ENCODE data around the gene NOS3.
"Not testable (repeated sequence)": the region's sequence is repeated elsewhere in the genome, so short reads cannot be mapped to it uniquely, and the experiment has no call there.

NOS3 gene

DNA sequence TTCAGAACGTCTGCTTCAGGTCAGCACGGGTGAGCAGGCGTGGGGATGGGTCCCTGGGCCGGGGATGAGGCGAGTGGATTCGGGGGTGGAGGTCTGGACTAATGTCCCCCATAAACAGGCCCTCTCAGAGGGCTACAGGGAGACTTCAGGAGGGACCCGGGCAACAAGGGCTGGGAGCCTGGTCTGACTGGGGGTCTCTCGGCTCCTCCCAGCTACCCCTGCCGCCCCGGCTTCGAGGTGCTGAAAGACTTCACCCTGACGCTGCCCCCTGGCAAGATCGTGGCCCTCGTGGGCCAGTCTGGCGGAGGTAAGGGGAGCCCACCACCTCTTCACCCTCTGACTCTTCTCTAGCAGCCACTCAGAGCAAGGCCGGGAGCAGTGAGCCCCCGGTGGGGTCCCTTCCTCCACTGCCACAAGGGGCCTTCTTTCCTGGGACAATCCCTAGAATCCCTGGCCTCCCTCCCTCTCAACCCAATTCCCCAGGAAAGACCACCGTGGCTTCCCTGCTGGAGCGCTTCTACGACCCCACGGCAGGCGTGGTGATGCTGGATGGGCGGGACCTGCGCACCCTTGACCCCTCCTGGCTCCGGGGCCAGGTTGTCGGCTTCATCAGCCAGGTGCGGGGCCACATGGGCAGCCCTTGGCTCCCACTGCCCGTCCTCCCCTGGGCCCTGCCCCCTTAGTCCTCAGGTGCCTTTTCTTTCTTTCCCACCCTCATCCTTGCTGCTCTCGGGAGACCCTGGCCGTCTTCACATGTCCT, 50.0 kb downstream of the NOS3 start:
- DNase-seq, result no peak

- not testable (repeated sequence) for DNase-seq
Observed at GRCh38 chr7:151043449-151043848, 52.6 kb downstream of the NOS3 start.

DNA sequence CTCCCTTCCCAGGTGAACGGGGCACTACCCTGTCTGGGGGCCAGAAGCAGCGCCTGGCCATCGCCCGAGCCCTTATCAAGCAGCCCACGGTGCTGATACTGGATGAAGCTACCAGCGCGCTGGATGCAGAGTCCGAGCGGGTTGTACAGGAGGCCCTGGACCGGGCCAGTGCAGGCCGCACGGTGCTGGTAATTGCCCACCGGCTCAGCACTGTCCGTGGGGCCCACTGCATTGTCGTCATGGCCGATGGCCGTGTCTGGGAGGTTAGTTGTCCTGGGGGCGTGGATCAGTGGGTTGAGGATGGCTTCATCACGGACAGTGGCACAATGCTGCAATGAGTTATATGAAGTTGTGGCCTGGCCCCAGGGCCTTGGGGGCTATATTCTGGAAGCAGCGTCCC, 53.1 kb downstream of the NOS3 start:
- DNase-seq, result no peak

- DNase-seq, result no peak
Observed at GRCh38 chr7:151045262-151045661, 54.4 kb downstream of the NOS3 start.

DNA sequence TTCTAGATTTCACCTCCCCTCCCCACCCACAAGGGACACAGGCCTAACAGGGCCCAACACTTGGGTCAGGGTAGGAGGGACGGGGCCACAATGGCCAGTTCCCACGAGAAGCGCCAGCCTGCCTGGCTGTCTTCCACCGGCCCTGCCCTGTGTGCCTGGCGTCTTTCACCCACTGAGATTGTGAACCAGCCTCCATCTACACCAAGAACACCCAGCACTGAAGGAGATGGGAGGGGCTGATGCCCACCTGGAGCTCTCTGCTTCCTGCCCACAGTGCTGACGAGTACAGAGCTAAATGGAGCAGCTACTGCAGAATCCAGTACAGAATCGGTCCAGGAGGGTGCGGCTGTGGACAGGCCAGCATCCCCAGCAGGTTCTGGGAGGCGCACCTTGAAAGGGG, 55.1 kb downstream of the NOS3 start:
- DNase-seq, result no peak

- no peak for DNase-seq
Observed at GRCh38 chr7:151046603-151047573, 56.1 kb downstream of the NOS3 start.

- no peak for DNase-seq
Observed at GRCh38 chr7:151047976-151048815, 57.4 kb downstream of the NOS3 start, which contains the start of gene ASIC3. ASIC3 (plus strand) TSS chr7:151048531; CDS start chr7:151048886, 355 bp downstream.

GRCh38 chr7:151048911-151049463, 58.2 kb downstream of the NOS3 start:
- DNase-seq, result no peak

DNA sequence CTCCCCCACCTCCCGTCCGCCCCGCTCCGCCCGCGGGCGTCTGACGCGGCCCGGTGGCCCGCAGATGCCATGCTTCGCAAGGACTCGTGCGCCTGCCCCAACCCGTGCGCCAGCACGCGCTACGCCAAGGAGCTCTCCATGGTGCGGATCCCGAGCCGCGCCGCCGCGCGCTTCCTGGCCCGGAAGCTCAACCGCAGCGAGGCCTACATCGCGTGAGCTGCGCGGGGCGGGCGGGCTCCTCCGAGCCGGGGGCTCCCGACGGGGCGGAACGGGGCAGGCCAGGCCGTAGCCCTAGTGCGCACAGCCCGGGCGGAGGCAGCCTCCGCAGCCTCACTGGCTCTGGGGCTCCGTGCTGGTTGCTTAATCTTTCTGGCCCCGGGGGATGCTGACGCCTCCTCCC, 60.3 kb downstream of the NOS3 start:
- DNase-seq, result peak; percentile 38 to 52

- no peak for DNase-seq
Observed at GRCh38 chr7:151053096-151053495, 62.3 kb downstream of the NOS3 start.

DNA sequence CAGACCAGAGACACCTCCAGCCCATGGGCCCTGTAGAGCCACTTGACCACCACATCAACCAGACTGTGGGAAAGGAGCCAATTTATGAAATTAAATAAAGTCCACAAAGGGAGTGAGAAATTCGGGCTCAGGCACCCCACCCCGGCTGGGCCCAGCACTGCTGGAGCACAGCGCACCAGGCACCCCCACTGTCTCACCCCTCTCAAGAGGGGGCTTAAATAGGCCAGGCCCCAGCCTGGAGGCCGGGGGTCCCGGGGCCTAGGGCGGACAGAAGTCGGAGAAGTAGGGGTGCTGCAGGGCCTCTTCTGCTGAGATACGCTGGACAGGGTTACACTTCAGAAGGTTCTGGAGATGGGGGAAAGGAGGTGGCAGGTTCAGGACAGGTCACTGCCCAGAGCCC, 62.9 kb downstream of the NOS3 start:
- no peak for DNase-seq

DNA sequence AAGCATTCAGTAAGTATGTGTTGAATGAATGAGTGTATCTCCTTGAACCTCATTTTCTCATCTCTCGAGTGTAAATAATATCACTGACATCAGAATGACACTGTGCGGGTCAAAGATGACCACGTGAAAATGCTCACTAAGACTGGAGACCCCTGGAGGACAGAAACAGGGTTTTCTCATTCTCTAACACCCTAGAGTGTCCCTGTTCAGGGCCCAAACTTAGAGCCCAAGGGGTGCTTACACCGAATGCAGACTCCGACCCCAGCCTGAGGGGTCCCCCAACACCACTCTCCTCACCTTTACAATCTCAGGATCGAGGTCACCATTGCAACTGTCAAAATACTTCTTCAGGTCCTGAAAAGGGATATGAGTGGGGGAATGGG, 65.5 kb downstream of the NOS3 start:
- no peak for DNase-seq

DNA sequence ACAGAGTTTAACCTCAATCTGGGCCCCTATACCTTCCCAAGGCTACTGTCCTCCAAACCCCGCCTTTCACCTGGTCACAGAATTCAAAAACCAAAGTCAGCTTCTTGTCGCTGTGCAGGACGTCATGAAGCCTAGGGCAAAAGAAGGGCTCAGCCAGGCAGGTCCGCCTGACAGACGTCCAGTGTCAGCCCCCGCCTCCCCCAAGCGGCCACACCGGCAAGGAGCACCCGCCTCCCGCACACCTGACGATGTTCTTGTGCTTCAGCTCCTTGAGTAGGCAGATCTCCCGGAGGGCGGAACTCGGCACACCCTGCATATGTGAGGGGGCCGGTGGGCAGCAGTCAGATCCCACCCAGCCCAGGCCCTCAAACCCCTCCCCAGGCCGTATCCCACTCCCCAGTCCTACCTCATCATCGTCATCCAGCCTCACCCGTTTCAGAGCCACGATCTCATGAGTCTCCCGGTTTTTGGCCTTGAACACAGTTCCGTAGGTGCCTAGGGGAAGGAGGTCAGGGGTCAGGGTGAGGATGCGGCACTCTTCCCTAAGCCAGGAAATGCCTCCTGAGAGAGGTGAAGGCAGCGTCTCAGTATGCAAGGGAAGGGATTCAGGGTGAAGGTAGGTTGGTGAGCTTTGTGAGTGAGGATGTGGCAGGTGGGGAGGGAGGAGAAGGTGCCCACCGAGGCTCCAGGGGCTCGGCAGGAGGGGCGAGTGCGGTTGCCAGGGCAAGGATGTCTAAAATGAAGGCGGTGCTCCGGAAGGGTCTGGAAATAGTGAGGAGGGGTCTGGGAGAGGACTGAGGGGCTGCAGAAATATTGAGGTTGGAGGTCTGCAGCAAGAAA, 66.1 kb downstream of the NOS3 start:
- no peak for DNase-seq

GRCh38 chr7:151057506-151057988, 66.7 kb downstream of the NOS3 start, which contains the start of gene CDK5:
CDK5 (minus strand) TSS chr7:151057897; CDS start chr7:151057848, 49 bp downstream.
- no peak for DNase-seq

DNA sequence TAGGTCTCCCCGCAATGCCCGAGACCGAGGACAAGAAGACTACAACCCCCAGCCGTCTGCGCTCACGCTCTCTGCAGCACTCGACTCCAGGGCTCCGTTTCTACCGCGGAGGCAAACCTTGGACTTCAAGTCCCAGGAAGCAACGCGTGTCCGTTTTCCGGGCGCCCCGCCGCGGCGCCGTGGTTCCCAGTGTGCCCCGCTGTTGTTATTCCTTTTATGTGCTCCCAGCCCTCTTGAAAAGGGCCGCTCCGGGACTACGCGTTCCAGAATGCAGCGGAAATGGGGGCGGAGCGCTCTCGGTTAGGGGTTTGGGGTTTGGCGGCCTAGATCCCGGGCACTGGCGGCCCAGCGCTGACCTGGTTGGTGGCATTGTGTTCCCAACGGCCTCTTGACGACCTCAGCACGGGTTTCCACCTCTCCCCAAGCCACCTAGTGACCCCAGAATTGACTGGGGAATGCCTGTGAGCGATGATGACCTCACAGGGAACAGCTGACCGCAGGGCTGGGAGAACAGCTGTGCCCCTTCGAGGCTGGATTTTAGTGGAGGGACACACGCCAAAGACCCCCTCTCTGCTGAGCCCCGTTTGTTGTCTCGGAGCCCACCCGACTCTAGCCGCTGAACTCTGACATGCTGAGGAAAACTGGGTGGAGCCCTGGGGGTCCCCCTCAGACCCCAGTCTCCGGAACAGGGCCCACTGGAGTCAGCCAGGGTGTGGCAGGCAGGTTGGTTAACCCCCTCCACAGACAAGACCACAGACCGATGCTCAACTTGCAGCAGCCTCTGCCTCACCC, 67.4 kb downstream of the NOS3 start:
- DNase-seq, result peak; percentile 91 to 98

GRCh38 chr7:151058781-151059366, 68.1 kb downstream of the NOS3 start:
- no peak for DNase-seq

- peak; percentile 62 to 71 for DNase-seq
Observed at GRCh38 chr7:151059367-151060112, 68.7 kb downstream of the NOS3 start, which contains the start of gene SLC4A2. SLC4A2 (plus strand) TSS chr7:151059589; CDS start chr7:151061988, 2,399 bp downstream.

GRCh38 chr7:151060113-151060415, 69.2 kb downstream of the NOS3 start:
- no peak for DNase-seq

Data from stimulated activated CD4-positive, alpha-beta T cell treated with anti-CD3 and anti-CD28 coated beads, Interleukin-4, amount 100 ng/mL, for 4 hours (primary cell).